ENCODE data around the gene DNM3.

The DNM3 gene

DNA sequence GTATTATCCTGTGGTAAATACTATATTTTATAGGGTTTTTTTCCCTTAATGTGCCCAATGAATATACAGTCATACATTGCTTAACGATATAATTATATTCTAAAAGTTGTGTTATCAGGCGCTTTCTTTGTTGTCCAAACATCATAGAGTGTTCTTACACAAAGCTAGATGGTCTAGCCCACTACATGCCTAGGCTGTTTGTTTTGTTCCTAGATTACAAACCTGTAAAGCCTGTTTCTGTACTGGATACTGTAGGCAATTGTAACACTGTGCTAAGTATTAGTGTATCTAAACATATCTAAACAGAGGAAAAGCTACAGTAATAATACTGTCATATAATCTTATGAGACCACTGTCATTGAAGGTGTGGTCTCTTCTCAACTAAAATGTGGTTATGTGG is 336.6 kb downstream of the DNM3 start:
- no peak for DNase-seq (ENCODE audit: low spot score)

DNA sequence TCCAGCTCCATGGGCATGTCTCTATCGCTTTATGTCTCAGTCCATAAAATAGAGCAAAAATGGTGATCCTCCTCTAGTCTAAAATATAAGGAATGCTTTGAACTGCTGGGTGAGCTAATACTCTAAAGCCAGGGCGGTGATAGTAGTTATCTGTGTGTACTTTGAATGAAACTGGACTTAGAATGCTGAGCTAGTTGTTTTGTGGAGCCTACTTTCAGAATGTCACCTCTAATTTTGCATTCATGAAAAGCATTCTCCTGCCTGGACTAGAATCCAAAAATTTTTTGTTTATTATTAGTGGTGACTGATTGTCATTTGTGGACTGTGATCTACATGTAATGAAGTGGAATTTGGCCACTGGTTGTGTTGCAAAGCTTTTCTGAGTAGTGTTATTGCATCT is 337.6 kb downstream of the DNM3 start:
- no peak for DNase-seq (ENCODE audit: low spot score)

DNA sequence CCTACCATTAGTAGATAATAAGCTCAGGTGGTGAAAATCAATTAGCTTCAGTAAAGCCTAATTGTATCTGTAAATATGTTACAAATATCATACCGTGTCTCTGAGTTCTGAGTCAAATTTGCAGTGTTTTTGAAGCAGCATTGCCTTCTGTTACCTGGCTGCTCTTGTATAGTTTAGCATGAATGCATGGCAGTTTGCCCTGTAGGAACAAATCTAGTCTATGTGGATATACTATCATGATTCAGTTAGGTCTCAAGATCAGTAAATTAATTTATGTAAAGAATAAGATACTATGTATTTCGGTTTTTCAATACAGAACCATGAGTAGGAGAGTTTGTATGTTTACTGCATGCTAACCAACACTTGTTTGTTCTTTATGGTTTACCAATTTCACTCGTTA is 338.6 kb downstream of the DNM3 start:
- DNase-seq (ENCODE audit: low spot score): no peak

DNA sequence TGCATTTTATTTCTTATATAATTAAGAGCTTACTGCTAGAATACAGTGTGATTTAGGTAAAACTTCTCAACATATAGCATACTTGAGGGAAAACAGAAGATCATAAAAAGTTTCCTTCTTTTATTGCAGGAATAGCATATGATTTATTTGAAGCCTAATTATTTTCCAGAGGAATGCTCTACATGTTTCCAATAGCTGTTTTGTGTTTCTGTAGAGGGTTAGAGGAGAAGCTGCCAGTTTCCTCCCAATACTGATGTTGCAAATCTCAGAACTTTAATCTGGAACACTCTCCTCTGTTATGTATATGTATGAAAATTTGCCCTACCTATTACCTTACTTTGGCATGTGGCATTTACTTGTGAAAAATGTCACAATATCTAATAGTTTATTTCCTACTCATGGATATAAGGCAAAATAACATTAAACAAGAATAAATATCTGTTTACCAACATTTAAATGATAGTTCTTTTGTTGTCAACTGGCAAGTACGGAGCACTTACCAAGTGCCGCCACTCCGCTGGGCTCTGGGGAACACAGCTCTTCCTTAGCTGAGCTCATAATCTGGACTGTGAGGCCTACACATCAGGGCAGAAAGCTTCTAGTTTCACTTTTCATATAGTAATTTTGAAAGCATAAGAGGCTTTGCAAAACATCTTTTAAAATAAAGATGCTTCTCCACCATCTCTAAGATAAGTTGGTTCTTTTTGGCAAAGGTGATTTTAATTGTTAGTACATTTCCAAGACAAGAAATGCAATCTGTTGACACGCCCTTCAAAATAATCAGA is 339.4 kb downstream of the DNM3 start:
- DNase-seq (ENCODE audit: low spot score): peak; percentile 77

DNA sequence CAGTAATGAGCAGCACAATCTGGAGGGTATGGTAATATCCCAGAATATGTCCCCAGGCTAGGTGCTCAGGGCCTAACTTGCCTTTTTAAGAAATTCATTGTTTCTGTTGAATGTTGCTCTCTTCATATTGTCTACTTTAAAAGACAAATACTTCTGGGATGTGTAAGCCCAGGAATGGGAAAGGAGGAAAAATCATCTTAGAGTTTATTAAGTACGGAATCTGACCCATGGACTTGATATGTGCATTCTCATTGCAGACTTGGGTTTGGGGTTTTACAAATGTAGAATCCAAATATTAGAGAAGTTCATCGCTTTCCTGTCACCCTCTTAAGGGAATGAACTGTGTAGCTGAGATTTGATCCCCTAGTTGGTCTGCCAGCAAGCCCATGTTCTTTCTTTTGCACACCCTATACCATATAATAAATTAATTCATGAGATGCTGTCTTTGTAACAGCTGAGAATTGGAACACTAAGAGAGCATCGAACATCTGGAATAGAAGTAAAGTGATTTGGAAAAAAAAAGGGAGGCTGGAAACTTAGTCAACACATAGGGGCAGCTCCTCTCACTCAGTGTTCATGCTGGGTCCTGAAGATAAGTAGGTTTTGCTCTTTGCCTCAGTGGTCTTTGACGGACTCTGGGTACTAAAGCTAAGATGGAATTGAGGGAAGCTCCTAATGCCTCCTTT is 343.4 kb downstream of the DNM3 start:
- no peak for DNase-seq (ENCODE audit: low spot score)

DNA sequence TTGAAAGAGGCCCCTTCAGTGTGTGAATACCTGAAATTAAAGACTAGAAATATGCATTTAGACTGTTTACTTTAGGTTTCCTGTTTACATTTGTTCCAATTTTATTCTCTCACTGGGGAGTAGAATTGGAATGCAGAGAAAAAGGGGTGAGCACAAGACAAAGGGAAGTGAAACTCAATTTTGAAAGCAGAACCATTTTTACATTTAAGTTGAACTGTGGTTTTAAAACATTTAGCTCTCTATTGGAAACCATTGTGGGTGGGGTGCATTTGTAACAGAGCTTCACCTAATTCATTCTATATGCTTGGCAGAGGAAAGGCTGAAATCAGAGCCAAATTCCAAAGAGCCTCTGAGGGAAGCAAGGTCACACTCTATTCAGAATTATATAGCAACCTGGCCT is 343.9 kb downstream of the DNM3 start:
- no peak for DNase-seq (ENCODE audit: low spot score)

DNA sequence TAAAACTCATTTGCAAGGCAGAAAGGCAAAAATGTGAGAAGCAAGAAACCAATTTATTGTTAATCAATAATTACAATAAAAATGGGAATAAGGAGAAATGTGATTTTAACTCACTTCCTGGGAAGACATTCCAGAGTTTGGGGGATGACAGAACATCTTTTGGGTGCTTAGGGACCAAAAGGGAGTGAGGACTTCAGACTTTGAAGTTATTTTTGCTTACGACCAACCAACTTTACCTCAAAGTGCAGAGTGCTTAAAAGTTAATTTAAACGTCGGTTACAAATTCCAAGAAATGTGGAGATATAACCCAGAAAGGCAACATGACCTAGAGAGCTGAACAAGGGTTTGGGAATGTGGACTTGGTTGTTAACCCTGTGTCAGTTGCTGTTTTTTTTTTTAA is 344.7 kb downstream of the DNM3 start:
- no peak for DNase-seq (ENCODE audit: low spot score)

DNA sequence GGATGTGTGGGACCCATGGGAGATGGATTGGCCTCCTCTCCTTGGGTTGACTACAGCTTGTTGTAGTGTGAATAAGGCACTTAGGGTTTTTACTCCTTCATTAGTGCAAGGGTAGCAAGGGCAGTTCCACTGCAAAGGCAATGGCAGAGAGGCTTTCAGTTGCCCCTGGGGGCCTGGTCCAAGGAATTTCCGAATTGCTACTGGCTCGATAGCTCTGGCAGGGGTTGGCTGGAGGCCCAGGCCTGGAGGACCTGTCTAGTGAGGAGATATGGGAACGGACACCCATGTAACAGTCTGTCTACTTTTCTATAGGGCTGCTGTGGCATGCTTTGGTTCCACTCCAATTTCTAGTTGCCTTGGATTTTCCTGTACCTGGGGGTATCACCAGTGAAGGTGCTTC is 360.3 kb downstream of the DNM3 start:
- no peak for DNase-seq (ENCODE audit: low spot score)

DNA sequence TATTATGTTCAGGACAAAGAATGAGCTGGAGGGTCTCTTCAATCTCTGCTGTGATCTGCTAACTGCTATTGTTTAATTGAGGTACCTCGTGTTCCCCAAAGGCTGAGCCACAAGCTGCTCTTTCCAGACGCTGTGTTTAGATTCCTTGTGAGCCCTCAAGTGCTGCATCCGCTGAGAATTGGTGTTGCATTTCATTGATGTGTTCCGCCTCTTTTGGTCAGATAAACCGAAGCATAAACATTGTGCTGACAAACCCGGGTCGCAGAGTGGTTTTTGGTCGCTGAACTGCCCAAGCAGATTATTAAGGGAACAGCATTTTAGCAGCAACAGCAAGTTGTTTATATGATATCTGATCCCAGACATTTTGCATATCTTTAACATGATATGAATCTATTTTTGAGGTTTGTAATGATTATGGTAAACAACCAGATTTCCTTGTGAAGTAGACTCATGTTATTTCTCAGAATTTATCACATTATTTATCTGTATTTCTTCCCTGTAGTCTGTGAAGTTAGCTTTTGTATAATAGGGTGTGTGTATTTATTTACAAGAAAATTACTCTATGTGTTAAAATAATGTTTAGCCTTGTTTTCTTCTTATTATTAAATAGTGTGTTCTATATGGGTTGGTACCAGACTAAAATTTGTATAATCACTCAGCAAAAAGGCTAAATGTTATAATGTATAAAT is 362.0 kb downstream of the DNM3 start:
- DNase-seq (ENCODE audit: low spot score): no peak

DNA sequence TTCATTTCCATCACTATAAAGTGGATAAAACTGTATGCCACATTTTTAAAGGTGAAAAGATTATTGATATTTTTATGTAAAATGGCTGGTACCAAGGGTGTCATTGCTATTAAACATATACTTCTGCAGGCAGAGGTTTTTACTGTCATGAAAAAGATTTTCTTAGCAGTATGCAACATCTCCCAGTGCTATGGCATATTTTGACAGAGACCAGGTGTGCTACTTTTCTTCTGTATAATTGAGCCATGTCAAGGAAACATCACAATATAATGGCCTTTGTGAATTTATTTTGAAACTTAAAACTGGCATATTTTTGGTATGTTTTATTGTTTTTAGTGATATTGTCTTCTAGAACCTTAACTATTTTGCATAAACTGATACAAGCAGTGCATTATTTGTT is 362.6 kb downstream of the DNM3 start:
- DNase-seq (ENCODE audit: low spot score): no peak

DNA sequence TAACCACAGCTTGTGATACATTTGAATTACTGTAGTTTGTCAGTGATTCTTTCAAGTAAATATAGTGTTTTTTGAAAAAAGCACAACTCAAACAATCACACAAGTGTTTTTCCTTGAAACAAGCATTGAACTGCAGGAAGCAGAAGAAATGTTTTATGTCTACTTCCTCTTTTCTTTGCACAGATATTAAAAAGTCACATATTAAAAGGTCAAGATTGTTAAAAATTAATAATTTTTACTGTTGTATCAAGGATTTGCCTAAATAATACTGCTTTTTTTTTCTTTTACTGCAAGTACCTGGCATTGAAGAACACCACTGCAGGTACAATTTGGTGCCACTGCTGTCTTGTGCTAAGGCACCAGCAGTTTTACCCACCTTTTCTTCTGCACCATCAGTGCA is 365.0 kb downstream of the DNM3 start:
- DNase-seq (ENCODE audit: low spot score): no peak

DNA sequence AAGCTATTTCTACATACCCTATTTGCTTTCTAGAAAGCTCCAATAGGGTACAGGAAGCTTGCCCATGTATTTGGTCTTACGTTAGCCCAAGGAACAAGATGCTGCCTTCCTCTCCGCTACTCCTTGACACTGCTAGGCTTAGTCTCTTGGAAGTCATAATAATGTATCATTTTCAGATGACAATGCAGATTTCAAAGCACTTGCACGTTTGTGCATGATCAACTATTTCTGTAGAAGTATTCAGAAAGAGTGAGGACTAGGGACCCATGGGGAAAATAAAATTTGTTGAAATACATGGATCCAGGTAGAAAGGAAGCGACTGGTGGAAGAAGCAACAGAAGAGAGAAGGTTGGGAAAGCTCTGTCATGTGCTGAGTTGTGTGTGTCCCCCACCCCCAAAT is 367.3 kb downstream of the DNM3 start:
- DNase-seq (ENCODE audit: low spot score): no peak

DNA sequence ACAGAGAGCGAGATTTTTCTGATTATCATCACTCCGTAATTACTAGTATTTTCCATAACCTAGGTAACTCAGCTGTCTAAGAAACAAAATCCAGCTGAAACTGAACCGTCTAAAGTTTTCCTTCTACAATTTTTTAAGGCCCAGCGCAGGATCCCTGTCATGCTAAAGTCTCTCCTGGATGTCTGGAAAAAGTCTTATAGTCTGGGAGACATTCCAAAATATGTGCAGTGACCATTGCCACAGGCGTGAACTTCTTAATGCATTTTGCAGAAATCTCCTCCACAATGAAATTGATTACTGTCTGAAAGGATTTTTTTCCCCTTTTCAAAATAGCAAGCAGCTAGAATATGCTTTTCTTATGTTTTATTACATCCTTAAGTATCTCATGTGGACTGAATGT is 369.9 kb downstream of the DNM3 start:
- no peak for DNase-seq (ENCODE audit: low spot score)

DNA sequence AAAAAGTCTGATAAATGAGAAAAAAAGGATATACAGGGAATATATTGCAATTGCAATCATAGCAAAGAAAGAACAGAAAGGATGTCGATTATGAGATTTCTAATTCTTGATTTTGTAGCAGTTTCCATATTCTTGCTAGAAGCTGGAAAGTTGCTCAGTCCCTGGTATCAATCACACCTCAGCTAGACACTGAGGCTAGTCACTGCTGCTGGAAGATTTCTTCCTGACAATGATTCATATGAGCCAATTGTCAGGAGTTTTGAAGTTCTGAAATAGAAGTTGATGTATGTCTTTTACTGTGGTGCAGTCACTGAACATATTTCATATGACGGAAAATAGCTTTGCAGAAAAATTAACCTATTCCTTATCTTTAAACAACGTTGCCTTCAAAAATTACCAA is 370.8 kb downstream of the DNM3 start:
- DNase-seq (ENCODE audit: low spot score): no peak

DNA sequence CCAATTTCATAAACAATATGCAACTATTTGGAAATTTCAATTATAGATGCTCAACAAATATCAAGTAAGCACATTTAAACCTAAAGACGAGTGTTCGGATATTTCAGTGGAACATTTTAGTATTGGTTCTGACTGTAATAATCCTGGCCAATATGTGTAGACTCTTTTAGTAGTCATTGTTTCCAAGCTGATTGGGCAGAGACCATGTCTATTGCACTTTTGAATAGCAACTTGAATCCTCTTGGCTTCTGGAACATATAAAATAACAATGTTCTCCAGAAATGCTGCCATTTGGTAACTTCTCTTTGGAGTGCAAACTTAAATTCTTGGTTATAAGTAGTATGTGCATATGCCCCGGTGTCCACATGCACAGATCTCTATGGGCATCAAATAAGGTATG is 373.7 kb downstream of the DNM3 start:
- DNase-seq (ENCODE audit: low spot score): no peak

DNA sequence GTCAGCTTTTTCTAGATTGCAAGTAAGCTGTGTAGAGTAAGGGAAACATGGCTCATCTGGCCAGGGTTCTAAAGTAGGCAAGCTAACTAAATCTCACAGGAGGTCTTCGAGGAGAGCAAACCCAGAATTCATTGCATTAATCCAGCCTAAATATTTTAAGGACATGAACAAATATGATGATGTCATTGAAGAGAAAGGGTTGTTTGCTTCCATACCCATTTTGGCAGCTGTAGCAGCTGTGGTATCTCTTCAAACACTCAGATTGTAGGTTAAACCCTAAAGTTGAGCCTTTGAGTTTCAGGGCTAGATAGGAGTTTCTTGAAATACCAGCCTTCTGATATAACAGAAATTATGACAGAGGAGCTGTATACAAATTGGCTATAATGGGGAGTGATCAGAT is 378.7 kb downstream of the DNM3 start:
- DNase-seq (ENCODE audit: low spot score): no peak

DNA sequence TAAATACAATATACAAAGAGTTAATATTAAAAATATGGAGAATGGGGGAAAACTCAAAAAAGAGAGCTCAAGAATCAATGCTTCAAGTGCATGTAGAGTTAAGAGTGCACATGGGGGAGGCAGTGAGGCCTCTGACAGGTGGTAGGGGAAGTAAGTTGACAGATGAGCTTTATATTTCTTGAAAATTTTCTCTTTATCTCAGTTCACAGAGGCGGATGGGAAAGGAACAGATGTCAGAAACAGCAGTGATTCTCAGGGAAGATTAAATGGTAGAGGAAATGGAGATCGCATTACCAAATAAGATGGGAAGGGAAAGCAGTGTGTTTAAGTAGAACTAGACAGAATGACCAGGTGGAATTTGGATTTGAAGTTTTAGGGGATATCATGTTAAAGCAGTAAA is 379.1 kb downstream of the DNM3 start:
- no peak for DNase-seq (ENCODE audit: low spot score)

DNA sequence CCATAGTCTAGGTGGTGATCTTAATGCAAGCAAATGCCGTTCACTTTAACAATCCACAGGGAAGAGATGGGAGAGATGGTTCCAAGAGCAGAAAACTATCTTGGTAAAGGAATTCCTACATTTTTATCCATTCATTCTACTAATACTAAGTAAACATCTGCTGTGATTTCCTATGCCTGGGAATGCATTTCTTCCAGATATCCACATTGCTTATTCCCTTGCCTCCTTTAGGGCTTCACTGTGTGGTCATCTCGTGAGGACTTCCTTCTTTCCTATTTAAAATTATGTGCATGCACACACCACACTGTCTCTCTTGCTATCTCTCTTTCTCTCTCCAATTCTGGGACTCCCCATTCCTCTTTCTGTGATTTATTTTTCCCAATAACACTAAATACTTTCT is 380.1 kb downstream of the DNM3 start:
- DNase-seq (ENCODE audit: low spot score): no peak

DNA sequence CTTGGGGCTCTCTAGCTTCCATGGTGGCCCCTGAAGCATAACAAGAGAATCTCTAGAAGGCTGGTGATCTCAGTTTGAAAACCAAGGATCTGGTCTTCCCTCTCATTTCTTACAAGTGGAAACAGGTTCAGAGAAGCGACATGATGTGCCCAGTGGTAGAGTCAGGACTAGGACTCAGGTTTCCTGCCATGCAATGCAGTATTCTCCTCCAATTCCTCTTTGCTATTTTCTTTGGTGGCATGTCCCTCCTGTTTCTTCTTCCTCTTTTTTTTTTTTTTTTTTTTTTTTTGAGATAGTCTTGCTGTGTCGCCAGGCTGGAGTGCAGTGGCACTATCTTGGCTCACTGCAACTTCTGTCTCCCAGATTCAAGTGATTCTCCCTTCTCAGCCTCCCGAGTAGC is 383.6 kb downstream of the DNM3 start:
- no peak for DNase-seq (ENCODE audit: low spot score)

DNA sequence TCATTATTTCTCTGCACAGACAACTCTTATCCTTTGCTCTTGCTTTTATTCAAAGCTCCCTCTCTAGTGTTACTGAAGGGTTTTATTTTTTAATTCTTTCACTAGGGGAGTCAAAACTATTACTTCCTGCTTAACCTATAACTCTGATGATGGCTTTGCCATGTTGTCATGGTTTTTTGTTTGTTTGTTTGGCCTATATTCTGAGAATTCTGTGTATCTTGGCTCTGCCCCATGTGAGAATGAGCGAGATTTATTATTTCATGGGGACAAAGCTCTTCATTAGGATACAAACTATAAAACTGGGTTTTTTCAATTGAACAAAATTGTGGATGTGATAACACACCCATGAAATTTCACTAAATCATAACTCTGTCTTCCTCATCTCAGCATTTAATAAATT is 388.6 kb downstream of the DNM3 start:
- no peak for DNase-seq (ENCODE audit: low spot score)

DNA sequence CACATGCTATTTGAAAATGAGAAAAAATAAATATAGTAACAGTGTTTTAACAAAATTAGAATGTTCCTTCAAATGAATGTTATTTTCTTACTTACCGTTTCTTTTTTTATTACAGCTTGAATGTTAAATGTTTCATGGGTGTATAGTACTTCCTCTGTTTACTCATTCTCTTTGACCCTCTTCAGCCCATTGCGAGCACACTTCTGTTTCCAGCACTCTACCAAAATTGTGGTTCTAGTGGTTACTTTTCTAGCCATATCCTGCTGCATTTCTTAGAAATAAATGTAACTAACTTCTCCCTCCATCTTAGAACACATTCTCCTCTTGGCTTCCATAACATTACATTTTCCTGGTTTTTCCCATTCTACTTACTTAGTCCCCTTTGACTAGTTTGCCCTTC is 389.2 kb downstream of the DNM3 start:
- DNase-seq (ENCODE audit: low spot score): peak; percentile 14

DNA sequence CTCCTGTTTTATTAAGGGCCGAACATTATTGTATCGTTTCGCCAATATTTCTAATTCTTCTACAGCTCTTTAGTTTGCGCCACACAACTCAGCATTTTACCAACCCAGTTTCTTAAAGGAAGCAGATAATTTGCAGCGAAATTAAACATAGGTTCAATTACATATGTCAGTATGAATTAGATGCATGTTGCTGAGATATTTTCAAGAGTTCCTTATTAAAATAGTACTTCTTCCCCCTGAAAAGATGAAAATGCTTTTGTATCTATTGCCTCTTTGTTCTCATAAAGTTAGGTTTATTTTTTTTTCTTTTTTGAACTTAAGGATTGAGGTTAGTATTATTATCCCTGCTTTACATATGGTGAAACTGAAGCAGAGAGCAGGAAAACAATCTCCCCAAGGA is 395.7 kb downstream of the DNM3 start:
- no peak for DNase-seq (ENCODE audit: low spot score)

DNA sequence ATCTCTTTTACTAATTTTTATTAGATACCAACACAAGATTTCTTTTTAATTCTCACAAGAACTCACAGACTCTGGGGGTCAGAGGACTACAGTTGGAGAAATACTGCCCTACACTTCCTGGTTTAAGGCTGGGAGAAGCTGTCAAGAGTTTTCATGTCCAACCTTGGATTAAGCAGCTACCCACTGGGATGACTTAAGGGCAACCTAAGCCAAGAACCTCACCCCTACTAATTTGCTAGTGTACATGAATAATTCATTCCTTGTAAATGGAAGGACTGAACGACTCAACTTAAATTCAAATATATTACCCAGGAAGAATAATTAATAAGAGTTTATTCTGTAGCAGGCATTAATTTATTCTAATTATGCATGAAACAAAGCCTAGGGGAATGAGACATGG is 396.9 kb downstream of the DNM3 start:
- no peak for DNase-seq (ENCODE audit: low spot score)
